T-helper 1 cell treated with Interleukin-12 subunit alpha and Interleukin-12 subunit beta and Interleukin-4 antibody, amounts not matched to agents 30 μg/mL and 1 μg/mL, for 36 hours (primary cell): ENCODE measurements around the gene PYGB.

Experiments used
- H3K27ac Mint-ChIP-seq: one replicate; pipeline ENCODE4 v1.8.0; 2021; ENCODE audit warnings: mild to moderate bottlenecking, mixed read lengths
- H3K27me3 Mint-ChIP-seq: one replicate; pipeline ENCODE4 v1.8.0; 2021; ENCODE audit warnings: low read depth, mixed read lengths
- H3K36me3 Mint-ChIP-seq: one replicate; pipeline ENCODE4 v1.8.0; 2021; ENCODE audit warnings: low read depth, mixed read lengths
- H3K4me1 Mint-ChIP-seq: one replicate; pipeline ENCODE4 v1.8.0; 2021; ENCODE audit warnings: low read depth, mixed read lengths
- H3K4me3 Mint-ChIP-seq: one replicate; pipeline ENCODE4 v1.8.0; 2021; ENCODE audit warnings: mild to moderate bottlenecking, moderate library complexity, mixed read lengths
- H3K9me3 Mint-ChIP-seq: one replicate; pipeline ENCODE4 v1.8.0; 2021; ENCODE audit warnings: mixed read lengths

The PYGB gene

GRCh38 chr20:25247956-25248785 lies at the start of gene PYGB:
Gene PYGB, plus strand, starts transcription at chr20:25248085. Its CDS starts 94 bp downstream, at chr20:25248179.
- Mint-ChIP-seq H3K4me1 (peaks cover 14% of the 10 kb centered on the region), H3K36me3 (peaks cover 3% of the 10 kb centered on the region), H3K4me3 (peak within 1 kb of the TSS; percentile 89), H3K27me3 (peaks cover 15% of the 10 kb centered on the region), H3K27ac (peak within 1 kb of the TSS; percentile 83), H3K9me3 (no peaks in the 10 kb centered on the region)

DNA sequence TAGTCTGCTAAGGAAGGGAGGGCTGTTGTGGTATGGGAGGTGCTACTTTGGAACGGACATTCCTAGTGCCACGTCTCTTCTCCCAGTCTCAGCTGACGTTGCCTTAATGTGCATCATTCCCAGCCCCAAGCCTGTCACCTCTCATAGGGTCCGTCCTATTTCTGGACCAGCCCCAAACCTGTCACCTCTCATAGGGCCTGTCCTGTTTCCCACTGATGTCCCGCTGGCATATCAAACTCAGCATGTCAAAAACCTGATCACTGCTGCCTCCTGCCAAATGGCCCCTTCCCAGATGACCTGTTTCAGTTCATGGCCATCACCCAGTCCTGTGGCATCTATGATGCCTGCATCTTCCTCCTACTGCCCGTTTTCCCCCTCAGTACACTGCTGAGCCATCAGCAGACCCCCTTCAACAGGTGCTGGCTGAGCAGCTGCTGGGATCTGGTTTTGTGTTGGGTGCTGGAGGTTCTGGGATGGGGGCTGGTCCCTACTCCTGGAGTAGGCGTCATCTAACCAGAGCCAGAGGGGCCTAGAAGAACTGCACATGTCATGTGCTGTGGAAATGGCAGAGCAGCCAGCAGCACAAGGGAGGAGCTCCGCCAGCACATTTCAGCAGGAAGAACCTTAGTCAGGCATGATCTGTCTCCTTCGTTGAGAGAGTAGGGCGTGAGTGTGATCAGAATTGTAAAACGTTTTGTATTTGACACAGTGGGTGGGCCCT lies 49.1 kb upstream of the PYGB start:
- no peaks in the 10 kb centered on the region for H3K27me3 Mint-ChIP-seq
- no peak overlapping the region for H3K27ac Mint-ChIP-seq
- H3K36me3 Mint-ChIP-seq: peaks cover 2% of the 10 kb centered on the region
- peaks cover 21% of the 10 kb centered on the region for H3K4me1 Mint-ChIP-seq
- H3K4me3 Mint-ChIP-seq: no peak overlapping the region
- H3K9me3 Mint-ChIP-seq: no peaks in the 10 kb centered on the region

DNA sequence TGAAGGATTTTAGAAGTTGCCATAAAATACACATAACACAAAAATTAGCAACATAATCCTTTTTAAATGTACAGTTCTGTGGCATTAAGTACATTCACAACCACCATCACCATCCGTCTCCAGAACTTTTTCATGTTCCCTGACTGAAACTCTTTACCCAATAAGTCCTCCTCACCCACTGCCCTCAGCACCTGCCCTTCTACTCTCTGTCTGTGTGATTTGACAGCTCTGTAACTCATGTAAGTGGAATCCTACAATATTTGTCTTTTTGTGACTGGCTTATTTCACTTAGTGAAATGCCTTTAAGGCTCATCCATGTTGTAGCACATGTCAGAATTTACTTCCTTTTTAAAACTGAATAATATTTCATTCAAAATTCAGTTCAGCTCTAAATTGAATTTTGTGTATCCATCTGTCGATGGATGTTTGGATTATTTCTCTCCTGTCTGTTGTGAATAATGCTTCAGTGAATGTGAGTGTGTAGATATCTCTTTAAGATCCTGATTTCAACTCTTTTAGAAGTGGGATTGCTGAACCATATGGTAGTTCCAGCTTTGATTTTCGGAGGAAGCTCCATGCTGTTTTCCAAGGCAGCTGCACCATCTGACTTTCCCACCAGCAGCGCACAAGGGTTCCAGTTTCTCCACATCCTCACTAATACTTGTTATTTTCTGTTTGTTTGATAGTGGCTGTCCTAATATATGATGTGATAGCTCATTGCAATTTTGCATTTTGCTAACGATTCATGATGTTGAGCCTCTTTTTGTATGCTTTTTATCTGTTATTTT lies 48.2 kb upstream of the PYGB start:
- H3K9me3 Mint-ChIP-seq: no peaks in the 10 kb centered on the region
- peaks cover 21% of the 10 kb centered on the region for H3K4me1 Mint-ChIP-seq
- H3K36me3 Mint-ChIP-seq: peaks cover 2% of the 10 kb centered on the region
- H3K27ac Mint-ChIP-seq: no peak overlapping the region
- H3K4me3 Mint-ChIP-seq: no peak overlapping the region
- no peaks in the 10 kb centered on the region for H3K27me3 Mint-ChIP-seq

DNA sequence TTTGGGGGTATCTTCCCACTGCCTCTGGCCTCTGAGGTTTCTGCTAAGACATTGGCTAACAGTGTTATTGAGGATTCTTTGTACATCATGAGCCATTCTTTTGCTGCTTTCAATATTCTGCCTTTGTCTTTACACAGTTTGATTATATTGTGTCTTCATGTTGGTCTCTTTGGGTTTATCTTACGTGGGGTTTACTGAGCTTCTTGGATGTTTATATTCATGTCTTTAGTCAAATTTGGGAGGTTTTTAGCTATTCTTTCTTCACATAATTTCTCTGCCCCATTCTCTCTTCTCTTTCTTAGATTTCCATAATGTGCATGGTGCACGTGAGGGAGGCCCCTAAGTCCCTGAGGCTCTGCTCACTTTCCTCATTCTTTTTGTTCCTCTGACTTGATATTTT lies 44.8 kb upstream of the PYGB start:
- Mint-ChIP-seq H3K27ac (no peak overlapping the region), H3K4me3 (no peak overlapping the region), H3K4me1 (peaks cover 3% of the 10 kb centered on the region)

DNA sequence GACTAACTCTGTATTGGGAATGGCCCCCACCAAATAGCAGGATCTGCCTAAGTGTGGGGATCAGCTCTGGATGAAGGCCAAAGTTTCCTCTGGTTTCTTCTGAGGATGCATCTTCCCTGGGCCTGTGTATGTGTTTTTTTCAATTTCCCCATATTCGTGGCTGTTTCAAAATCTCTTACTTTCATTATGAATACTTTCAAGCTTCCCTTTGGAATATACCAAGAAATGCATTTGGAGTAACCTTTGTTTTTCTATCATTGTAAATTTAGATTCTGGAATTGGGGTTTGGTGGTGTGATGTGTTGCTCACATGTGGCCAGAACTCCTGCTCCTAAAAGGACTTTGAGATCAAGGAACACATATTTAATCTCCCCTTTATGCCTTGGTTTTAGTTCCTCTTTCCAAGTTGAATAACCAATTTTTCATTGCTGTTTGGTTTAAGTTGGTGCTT lies 44.0 kb upstream of the PYGB start:
- Mint-ChIP-seq H3K4me3 (no peak overlapping the region), H3K36me3 (no peaks in the 10 kb centered on the region), H3K27ac (no peak overlapping the region), H3K4me1 (peaks cover 3% of the 10 kb centered on the region), H3K27me3 (no peaks in the 10 kb centered on the region), H3K9me3 (no peaks in the 10 kb centered on the region)

More for the DNA sequence above, 44.8 kb upstream of the PYGB start:
- no peaks in the 10 kb centered on the region for H3K27me3 Mint-ChIP-seq
- no peaks in the 10 kb centered on the region for H3K36me3 Mint-ChIP-seq
- H3K9me3 Mint-ChIP-seq: no peaks in the 10 kb centered on the region

- peaks cover 3% of the 10 kb centered on the region for H3K4me1 Mint-ChIP-seq
- no peaks in the 10 kb centered on the region for H3K9me3 Mint-ChIP-seq
Measured at GRCh38 chr20:25204550-25205276, 43.2 kb upstream of the PYGB start.

GRCh38 chr20:25205277-25206062 lies 42.4 kb upstream of the PYGB start:
- Mint-ChIP-seq H3K36me3 (no peaks in the 10 kb centered on the region), H3K4me1 (no peaks in the 10 kb centered on the region), H3K9me3 (no peaks in the 10 kb centered on the region), H3K4me3 (no peak overlapping the region), H3K27ac (no peak overlapping the region), H3K27me3 (no peaks in the 10 kb centered on the region)

More at GRCh38 chr20:25204550-25205276, 43.2 kb upstream of the PYGB start:
- H3K36me3 Mint-ChIP-seq: no peaks in the 10 kb centered on the region
- no peaks in the 10 kb centered on the region for H3K27me3 Mint-ChIP-seq
- no peak overlapping the region for H3K27ac Mint-ChIP-seq
- no peak overlapping the region for H3K4me3 Mint-ChIP-seq

DNA sequence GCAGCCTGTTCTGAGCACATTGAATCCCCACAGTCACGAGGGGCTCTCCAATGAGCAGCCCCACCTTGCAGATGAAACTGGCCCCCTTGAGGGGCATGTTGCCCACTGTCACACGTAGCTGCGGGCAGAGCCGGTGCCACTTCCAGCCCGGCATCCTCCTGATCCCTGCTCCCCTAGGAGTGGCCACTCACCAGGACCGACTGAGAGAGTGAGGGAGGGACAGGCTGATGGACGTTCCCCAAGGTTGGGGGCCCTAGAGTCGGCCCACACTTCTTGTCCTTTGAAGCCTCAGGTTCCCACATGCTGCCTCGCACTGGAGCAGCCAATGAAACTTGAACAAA lies 41.9 kb upstream of the PYGB start:
- Mint-ChIP-seq H3K27me3 (no peaks in the 10 kb centered on the region), H3K4me3 (no peak overlapping the region), H3K36me3 (no peaks in the 10 kb centered on the region), H3K27ac (no peak overlapping the region), H3K9me3 (no peaks in the 10 kb centered on the region), H3K4me1 (no peaks in the 10 kb centered on the region)

DNA sequence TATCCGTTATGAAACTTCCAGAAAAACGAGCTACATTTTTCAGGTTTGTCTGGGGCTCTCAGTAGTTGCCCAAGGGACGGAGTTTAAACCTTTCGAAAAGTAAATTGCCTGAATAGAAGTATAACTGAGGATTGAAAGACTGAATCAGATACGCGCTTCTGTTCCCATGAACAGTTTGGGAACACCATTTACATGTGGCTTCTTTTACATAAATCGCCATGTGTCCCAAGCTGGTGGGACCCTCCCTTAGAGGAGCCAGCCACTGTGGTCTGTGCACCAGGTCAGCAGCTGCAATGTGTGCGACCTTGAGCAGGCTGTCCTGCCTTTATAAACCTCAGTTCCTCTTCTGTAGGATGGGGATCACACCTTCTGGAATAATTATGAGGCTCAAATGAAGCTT lies 41.3 kb upstream of the PYGB start:
- Mint-ChIP-seq H3K4me1 (no peaks in the 10 kb centered on the region), H3K9me3 (no peaks in the 10 kb centered on the region), H3K4me3 (no peak overlapping the region), H3K27ac (no peak overlapping the region), H3K36me3 (no peaks in the 10 kb centered on the region), H3K27me3 (no peaks in the 10 kb centered on the region)

- Mint-ChIP-seq H3K9me3 (no peaks in the 10 kb centered on the region), H3K27me3 (no peaks in the 10 kb centered on the region), H3K4me3 (no peak overlapping the region), H3K36me3 (no peaks in the 10 kb centered on the region), H3K27ac (no peak overlapping the region), H3K4me1 (no peaks in the 10 kb centered on the region)
Measured at GRCh38 chr20:25207149-25207959, 40.5 kb upstream of the PYGB start.

- Mint-ChIP-seq H3K4me3 (no peak overlapping the region), H3K27me3 (no peaks in the 10 kb centered on the region), H3K27ac (no peak overlapping the region), H3K36me3 (no peaks in the 10 kb centered on the region), H3K9me3 (no peaks in the 10 kb centered on the region), H3K4me1 (no peaks in the 10 kb centered on the region)
Measured at GRCh38 chr20:25207960-25208534, 39.8 kb upstream of the PYGB start.

- H3K4me3 Mint-ChIP-seq: no peak overlapping the region
- no peak overlapping the region for H3K27ac Mint-ChIP-seq
- no peaks in the 10 kb centered on the region for H3K9me3 Mint-ChIP-seq
- no peaks in the 10 kb centered on the region for H3K27me3 Mint-ChIP-seq
- H3K36me3 Mint-ChIP-seq: no peaks in the 10 kb centered on the region
- H3K4me1 Mint-ChIP-seq: no peaks in the 10 kb centered on the region
Measured at GRCh38 chr20:25209400-25209799, 38.5 kb upstream of the PYGB start.

DNA sequence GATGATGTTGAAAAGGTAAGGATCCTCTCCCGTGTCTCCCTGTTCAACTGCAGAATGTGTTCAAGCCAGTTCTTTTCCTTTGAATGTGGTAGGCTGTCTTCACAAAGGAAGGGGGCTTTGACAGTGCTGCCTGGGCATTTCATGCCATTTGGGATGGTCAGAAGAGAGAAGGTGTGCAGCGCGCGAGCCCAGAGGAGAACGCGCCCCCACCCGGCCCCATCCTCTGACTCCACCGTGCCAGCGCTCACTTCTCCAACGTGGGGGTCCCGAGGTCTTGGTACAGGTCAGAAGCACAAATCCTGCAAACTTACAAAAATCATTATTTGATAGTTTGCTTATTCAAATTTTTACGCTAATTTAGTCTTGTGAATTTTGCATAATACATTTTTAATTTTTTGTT lies 38.0 kb upstream of the PYGB start:
- Mint-ChIP-seq H3K4me3 (no peak overlapping the region), H3K36me3 (no peaks in the 10 kb centered on the region), H3K9me3 (no peaks in the 10 kb centered on the region), H3K27me3 (no peaks in the 10 kb centered on the region), H3K27ac (peak overlapping the region; percentile 20), H3K4me1 (no peaks in the 10 kb centered on the region)
